GM20000 (cell line): ENCODE measurements around the gene PLPPR5.

Experiments used
- DNase-seq: peaks from one replicate; pipeline ENCODE4 v3.0.0; 2012; ENCODE audit warnings: low spot score
- TF ChIP-seq, protein P1 (sequence below): IDR thresholded peaks from 2 replicates; pipeline ENCODE4 v1.5.1; 2012; ENCODE audit warnings: mild to moderate bottlenecking, control low read depth; ENCODE audit errors: extremely low read depth, missing control alignments

PLPPR5 gene

GRCh38 chr1:98903261-98903660 lies 101.4 kb downstream of the PLPPR5 start:
- TF ChIP-seq, protein P1, sequence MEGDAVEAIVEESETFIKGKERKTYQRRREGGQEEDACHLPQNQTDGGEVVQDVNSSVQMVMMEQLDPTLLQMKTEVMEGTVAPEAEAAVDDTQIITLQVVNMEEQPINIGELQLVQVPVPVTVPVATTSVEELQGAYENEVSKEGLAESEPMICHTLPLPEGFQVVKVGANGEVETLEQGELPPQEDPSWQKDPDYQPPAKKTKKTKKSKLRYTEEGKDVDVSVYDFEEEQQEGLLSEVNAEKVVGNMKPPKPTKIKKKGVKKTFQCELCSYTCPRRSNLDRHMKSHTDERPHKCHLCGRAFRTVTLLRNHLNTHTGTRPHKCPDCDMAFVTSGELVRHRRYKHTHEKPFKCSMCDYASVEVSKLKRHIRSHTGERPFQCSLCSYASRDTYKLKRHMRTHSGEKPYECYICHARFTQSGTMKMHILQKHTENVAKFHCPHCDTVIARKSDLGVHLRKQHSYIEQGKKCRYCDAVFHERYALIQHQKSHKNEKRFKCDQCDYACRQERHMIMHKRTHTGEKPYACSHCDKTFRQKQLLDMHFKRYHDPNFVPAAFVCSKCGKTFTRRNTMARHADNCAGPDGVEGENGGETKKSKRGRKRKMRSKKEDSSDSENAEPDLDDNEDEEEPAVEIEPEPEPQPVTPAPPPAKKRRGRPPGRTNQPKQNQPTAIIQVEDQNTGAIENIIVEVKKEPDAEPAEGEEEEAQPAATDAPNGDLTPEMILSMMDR, result no peak
- DNase-seq, result no peak

- no peak for DNase-seq
- TF ChIP-seq, protein P1, result no peak
Measured at GRCh38 chr1:98898940-98899339, 105.7 kb downstream of the PLPPR5 start.

- TF ChIP-seq, protein P1, result no peak
- DNase-seq, result no peak
Measured at GRCh38 chr1:98897479-98897878, 107.2 kb downstream of the PLPPR5 start.

- TF ChIP-seq, protein P1, result no peak
- DNase-seq, result no peak
Measured at GRCh38 chr1:98896711-98897445, 107.8 kb downstream of the PLPPR5 start.

- no peak for DNase-seq
- TF ChIP-seq, protein P1, result no peak
Measured at GRCh38 chr1:98893371-98893770, 111.3 kb downstream of the PLPPR5 start.

DNA sequence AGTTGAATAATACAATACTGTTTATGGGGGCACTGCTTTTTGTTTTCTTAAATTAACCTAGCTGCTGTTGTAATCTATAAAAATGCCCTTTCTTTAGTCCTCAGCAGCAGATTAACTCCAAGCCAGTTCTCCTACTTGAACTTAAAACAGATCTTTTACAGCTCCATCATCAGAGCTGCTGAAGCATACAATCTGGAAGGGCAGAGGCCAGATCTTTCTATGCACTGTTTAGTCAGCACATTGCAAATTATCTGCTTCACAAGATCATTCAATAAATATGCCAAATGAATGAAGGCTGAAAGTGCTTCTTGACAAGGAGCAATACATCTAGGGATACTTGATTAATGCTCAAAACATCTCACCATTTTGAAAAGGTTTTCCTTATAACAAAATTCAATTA lies 115.8 kb downstream of the PLPPR5 start:
- no peak for DNase-seq
- TF ChIP-seq, protein P1, result no peak

DNA sequence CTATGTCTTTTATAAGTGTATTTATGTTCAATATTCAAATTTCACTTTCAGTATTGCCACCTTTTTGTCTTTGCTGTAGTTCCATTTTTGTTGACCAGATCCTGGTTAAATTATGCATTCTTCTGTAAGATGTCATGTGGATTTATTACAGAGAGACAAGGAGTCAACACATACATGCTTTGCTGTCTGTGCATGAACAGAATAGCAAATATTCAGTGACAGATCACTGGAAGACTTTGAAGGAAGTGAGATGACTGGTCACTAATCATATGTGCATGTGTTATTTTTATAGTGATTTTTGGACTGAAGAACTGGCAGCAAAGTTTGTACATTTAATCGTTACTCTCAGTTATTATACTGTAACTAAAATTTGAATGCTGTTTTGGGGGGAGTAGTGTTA lies 117.2 kb downstream of the PLPPR5 start:
- TF ChIP-seq, protein P1, result no peak
- no peak for DNase-seq
